NCI-H748 (cell line): Measurements from ENCODE around the gene UXT.
"Not testable (repeated sequence)": the region's sequence is repeated elsewhere in the genome, so short reads cannot be mapped to it uniquely, and the experiment has no call there.

Source experiments
- DNase-seq: peaks from one replicate; lab custom pipeline; 2025; ENCODE audit not compliant: unreplicated experiment; lab: John Stamatoyannopoulos, UW

UXT gene, protein sequence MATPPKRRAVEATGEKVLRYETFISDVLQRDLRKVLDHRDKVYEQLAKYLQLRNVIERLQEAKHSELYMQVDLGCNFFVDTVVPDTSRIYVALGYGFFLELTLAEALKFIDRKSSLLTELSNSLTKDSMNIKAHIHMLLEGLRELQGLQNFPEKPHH

DNA sequence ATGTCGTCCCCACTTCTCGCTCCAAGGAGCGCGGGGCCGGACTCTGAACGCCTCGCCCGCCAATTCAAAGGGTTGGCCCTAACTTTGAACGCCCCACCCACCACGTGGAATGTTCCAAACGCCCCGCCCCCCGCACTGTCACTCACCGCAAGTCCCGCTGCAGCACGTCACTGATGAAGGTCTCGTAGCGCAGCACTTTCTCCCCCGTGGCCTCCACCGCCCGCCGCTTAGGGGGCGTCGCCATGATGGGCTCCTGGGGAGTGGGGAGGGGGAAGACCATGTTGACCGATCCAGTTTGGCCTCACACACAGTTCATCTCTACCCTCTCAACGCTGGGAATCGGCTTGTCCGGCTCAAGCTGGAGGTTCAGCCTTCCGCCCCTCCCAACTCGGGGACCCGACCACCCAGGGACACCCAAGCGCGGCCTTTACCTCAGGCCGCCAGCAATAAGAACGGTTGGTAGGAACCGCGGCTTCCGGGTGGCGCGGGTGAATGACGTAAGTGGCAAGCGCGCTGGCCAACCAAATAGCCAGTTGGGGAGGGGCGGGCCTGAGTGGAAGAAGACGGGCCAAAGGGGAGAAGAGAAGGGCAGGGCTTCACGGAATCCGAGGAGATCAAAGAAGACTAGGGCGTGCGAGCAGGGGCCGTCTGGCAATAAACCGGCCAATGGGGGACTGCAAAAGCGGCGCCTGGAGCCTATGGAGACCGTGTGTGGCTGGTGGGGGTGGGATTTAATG, at the start of gene UXT:
Gene UXT, minus strand, starts transcription at position 497 of the 737 bp plus-strand sequence. Its CDS starts 253 bp downstream, at position 244.
- peak; percentile 96 for DNase-seq

DNA sequence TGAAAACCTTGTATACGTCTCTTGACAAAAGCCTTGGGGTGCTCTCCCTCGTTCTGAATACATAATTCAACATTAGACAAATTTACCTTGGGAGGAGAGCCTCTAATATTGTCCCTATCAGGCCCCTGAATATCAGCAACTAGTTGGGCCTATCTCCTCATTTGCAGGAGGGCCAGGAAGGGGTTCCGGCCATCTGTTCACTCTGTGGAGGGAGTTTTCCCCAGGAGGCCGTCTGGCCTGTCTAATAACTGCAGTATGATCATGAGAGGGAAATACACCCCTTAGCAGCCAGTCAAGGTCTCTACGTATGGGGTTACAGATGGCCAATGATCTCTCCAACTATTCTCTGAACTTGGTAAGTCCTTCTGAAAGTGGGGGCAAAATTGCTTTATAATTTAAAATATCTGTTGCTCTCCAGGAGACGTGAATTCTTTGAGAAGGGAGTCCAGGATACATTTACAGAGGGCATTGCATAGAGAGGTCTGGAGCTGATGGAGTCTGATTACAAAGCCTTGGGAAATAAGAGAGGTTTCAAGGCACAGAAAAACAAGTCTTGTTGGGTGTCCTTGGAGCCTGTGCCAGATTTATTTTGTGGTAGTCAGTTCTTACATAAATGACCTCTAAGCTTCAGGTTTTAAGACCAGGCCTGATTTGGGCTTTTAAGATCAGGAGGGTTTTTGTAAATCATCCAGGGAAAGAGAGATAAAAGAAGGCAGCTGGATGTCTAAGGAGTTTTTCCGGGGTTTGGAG, 48.2 kb upstream of the UXT start:
- DNase-seq = no peak

DNA sequence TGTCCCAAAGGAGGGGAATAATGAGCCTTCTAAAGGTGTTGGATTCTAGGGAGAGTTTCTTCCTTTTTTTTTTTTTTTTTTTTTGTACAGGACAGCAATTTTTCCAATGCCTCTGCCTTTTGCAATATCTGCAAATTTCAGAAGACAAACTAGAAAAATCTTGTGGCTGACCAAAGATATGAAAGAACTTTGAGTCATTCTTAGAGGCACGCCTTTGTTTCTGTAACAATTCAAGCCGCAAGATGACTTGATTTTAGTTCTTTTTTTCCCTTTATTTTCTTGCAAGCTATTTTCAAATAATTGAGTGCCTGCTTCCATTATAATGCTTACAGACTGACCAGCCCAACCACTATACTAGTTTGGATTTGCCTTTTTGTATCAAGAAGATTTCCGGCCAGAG, 47.6 kb upstream of the UXT start:
- DNase-seq = no peak

DNA sequence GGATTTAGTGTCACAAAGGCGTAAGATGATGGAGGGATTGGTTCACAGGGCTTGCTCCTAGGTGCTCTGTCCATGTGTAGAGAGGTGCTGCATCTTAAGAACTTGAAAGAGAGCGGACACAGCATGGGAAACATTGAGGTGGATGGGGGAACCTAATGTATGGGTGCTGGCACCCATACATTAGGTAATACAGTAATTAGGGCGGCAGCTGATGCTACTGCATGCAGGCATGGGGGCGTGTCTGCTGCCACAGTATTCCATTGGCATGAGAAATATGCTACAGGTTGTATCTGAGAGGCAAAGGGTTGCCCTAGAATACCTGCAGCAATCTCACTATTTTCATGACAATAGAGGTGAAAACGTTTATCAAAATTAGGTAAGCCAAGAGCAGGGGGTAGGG, 45.8 kb upstream of the UXT start:
- no peak for DNase-seq

DNA sequence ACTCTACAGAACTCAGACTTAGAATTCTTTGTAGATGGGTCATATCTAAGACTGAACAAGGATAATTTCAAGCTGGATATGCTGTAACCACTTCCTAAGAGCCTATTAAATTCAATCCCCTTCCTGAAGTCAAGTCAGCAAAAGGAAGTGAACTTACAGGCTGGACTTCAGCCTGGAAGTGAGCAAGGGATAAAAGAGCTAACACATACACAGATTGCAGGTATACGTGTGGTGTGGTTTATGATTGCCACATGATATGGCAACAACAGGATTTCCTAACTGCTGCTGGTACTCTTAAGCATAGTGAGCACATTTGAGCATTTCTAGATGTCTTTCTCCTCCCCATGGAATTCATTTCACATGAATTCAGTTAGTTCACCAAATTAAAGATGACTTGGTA, 38.2 kb upstream of the UXT start:
- DNase-seq = no peak

DNA sequence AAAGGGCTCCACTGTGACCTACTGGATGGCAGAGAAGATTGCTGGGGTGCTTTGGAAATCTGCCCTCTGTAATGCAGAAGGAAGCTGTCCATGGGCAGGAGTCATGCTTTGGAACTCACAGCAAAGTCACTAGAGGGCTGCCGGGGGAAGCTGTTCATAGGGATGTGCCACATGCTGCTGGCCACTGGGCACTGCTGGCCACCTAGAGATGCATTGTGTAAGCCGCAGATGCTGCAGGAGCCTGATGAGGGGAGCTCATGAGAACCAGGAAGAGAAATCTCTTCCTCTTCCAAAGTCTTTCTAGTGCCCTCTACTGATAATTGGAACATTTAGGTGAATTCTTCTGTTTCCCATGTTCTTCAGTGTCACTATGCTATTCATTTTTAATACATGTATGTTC, 31.2 kb upstream of the UXT start:
- no peak for DNase-seq

DNA sequence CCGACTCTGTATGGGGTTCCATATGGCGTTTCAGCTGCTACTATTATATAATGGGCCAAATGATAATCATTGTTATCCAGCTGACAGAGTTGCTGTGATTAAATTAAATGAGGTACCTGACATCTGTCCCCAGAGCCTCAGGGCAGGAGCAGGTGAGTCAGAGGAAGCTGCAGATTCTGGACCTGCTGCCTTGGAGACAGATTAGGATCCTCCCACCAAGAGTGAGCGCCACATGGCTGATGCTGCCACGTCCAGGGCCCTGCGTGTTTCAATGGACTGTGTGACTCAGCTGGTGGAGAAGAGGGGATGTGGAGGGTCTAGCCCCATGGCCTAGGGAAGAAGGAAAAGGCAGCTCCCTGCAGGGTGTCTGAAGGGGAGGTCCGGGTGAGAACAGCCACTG, 28.3 kb upstream of the UXT start:
- peak; percentile 47 for DNase-seq

DNA sequence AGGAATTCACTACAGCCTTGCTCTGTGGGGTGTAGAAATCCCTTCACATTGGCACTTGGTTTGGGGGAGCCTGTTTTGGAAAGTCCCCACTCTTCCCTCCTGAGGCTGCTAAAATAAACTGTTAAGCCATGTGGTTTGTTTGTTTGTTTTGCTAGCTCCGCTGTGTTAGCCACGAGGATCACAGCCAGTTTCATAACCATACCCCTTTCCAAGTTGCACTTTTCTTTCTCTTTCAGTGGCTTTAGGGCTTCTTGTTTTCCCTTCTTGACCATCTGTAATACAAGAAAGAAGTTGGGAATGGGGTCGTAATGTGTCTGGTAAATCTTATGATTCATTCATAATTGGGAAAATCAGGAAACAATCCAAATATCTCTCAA, 24.8 kb upstream of the UXT start:
- no peak for DNase-seq

DNA sequence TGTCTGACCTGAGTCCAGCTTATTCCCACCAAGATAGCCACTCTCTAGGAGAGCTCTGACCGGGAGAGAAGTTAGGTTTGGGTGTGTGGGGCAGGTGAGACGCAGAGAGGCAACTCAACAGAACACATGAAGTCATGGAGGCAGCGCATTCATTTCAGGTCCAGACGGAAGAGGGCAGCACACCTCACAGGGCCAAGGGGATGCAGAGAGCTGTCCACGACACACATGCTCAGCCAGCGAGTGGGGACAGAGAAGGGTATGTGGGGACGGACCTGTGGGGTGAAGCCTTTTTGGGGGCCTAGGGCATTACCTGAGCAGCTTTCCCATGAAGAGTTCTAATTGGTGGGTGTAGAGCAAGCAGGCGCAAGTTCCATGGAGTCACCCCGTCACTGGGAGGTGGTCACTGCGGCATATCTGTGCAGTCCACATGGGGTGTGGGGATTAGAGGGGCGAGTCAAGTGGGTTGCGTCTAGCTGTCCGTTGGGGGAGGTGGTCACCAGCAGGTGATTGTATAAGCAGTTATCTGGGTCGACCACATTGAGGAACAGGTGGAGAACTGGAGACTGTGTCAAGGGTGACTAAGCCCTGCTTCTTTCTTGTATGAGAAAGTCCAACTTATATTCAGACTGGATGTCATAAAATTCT, 24.3 kb upstream of the UXT start:
- no peak for DNase-seq

DNA sequence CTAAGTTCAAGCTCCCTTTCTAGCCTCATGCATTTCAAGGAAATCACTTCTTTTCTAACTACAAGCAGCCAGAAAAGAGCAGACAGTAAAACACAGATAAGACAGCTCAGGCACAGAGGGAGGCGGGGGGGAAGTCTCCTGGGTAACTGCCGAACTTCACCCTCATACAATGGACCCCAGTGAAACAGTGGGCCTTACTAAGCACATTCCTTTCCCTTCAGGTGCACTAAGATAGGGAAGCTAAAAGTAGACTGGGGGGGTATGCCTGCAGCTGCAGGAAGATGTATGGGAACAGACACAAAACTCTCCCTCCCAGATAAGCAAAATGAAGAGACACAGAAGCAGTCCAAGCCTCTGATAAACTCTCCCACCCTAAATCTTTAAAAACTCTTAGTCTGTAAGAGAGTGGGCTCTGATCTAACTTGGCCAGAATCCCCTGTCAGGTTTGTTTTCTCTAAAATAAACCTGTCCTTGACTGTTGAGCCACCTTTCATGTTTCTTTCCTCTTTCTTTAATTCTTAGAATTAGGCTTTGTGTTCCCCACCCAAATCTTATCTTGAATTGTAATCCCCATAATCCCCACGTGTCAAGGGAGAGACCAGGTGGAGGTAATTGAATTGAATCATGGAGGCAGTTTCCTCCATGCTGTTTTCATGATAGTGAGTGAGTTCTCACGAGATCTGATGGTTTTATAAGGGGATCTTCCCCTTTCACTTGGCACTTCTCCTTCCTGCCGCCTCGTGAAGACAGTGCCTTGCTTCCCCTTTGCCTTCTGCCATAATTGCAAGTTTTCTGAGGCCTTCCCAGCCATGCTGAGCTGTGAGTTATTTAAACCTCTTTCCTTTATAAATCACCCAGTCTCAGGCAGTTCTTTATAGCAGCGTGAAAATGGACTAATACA, 17.2 kb upstream of the UXT start:
- DNase-seq = not testable (repeated sequence)

DNA sequence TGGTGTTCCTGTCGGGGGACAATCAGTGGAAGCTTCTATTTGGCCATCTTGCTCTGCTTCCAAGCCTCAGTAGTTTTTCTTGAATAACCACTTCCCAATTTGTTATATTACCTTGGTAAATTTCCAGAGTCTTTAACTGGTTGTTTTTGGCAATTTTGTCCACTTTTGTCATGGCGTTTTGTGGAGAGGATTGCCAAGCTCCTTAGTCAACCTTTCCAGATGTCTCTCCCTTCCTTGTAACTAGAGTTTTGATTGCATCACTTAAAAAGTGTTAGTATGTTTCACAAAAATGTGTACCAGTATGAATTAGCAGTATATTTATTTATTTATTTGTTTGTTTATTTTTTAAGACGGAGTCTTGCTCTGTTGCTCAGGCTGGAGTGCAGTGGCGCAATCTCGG, 15.8 kb upstream of the UXT start:
- DNase-seq = no peak

DNA sequence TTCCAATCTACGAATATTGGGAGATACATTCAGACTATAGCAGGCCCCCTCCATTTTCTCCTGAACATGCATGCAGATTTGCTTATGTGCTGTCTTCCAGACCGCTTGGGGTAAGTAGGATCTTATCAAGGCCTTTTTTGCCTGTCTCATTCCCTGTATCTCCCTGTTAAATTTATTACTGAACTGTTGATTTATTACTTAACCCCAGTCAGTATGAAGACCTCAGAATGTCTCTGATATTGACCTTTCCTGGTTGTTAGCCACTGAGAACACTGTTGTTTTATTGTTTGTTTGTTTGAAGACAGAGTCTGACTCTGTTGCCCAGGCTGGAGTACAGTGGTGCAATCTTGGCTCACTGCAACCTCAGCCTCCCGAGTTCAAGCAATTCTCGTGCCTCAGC, 6.8 kb upstream of the UXT start:
- DNase-seq = not testable (repeated sequence)

DNA sequence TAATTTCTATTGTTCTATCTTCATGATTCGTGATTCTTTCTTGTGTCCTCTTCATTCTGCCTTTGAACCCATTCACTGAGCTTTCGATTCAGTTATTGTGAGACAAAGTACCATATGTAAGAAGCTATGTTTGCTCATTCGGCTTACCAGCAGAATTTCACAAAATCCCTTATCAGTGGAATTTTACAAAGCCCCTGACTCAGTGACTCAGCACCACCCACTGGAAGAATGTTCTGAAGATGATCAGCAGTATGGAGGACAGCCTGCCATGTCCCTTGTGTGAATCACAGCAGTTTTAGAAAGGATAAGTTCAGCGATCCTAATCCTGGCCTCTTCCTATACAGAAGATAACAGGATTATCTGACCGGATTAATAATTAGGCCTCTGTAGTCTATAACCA, 5.8 kb upstream of the UXT start:
- no peak for DNase-seq

DNA sequence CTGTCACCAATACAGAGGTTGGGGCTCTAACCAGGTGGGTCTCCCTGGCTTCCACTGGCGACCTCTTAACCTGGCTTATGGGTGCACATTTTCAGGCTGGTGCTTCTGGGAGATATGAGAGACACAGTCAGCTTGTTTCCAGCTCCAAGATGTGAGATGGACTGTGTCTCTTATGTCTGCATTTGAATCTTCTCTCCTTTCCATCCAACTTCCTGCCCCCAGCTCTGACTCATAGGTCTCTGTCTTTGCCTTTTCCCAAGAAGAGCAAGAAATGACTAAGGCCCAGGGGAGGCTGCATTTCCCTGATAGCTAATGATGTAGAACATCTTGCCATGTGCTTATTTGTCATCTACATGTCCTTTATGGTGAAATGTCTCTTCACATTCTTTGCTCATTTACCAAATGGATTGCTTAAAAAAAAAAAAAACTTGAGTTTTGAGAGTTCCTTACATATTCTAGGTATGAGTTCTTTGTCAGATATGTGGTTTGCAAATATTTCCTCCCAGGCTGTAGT, 3.2 kb upstream of the UXT start:
- DNase-seq = no peak

DNA sequence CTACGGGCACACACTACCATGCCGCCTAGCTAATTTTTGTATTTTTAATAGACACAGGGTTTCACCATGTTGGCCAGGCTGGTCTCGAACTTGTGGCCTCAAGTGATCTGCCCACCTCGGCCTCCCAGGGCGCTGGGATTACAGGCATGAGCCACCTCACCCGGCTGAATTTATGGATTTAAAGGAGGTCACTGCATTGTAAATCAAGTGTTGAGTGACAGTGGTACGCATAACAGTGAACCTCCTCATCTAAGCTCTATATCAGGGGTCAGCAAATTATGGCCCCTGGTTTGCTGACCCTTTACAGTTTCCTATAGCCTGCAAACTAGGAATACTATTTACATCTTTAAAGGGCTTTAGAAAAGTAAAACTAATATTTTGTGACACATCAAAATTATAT, 2.6 kb upstream of the UXT start:
- no peak for DNase-seq

DNA sequence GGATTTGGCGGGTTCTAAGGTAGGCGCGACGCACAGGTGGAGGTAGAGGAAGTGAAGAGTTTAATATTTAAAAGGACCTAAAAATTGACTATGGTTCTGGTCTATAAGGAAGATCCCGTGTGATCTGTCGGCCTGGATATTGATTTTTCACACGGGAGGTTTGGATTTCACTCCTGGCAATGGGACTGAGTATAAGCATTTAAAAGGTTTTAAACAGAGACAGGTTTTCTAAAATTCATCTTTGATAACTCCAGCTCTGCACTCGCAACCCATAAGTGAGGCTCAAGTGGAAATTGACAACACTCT, 394 bp upstream of the UXT start:
- DNase-seq = no peak

DNA sequence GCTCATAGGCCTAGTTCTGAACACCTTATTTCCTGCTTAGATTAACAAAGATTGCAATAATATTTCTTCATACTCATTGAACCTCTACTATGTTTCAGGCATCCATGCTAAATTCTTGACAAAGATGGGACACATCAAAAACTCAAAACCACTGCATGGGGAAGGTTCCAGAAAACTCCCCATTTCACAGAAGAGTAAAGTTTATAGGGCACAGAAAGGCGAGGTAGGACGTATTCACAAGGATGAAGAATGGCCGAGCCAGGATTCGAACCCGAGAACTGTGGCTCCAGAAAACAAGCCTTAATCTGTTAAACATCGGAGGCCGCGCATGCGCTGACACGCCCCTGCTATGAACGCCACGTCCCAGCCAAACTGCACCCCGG, 688 bp downstream of the UXT start:
- no peak for DNase-seq

DNA sequence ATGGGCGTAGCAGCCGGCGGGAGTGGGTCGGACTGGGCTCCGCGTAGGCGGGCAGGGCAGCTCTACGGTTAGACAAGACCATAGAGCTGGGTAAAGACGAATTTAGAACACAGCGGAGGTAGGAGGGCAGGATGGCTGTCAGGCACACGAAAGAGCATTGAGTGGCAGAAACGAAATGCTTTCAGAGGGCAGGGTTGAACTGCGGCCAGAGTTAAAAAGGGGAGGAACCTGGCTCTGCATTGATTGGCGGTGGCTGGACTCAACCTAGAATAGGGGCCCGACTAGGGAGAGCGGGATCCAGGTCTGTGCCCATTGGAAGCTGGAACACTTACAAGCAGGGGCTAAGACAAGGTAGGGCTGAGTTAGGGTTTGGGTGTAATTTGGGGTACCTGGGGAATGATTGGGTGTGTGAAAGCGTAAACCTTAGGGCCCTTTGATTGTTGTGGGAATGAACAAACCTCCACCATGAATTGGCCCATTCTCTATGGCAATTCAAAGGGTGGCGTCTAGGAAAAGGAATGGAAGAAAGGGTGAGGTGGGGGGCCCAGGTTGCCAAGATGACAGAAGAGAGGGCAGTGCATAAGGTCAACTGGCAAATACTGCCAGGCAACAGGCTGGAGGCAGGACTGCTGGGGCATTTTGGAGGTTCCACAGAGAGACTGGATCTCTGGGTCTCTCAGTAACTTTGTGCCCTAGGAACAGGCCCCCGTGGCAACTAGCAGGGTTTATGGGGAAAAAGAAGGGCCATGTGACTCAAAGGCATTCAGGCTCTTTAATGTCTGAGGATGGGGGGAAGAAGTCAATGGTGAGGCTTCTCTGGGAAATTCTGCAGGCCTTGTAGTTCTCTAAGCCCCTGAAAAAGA, 7.7 kb downstream of the UXT start:
- DNase-seq = no peak

DNA sequence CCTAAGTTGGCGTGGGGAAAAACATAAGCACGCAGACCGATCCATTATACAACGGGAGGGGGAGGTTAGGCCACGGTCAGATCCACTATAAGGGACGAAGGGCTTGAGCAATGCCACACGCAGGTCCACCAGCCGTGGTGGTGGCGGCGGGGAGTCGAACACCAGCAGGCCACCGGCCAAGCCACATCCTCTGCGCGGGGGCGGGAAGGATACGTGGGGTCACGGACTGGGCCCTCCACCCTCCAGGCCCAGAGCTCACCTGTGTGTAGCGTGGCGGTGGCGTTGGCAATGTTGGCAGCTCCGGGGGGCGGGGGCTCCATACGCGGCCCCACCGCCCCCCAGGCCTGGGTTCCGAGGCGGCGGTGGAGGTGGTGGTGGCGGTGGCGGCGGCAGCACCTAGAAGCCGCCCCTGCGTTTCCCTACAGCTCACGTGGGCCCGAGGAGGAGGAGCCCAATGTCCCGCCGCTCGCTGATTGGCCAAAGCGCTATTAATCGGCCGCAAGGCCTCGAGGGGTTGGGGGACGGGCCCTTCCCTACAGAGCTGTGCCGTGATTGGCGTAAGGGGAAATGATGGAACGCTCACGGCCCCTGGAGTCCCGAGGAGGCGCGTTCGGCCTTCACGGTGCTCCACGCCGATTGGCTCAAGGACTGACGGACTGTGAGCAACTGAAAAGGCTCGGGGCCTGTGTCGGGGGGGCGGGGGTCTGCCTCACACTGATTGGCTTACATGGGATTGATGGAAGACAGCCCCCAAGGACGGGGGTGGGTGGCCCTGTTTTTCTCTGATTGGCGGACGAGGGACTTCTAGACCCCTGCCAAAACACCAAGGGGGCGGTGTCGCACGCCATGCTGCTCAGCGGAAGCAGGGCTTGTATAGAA, 8.6 kb downstream of the UXT start, which contains the start of gene ELK1:
Gene ELK1, minus strand, starts transcription at position 400 of the 879 bp plus-strand sequence. CDS start 9,122 bp downstream, outside the sequence.
- DNase-seq = peak; percentile 99
